NCI-H187 treated with DMSO at 0.1 percent for 48 hours (cell line): ENCODE results near the gene TTC34.

Source experiments
- DNase-seq: peaks from one replicate; lab custom pipeline; 2025; lab: John Stamatoyannopoulos, UW

The TTC34 gene

DNA sequence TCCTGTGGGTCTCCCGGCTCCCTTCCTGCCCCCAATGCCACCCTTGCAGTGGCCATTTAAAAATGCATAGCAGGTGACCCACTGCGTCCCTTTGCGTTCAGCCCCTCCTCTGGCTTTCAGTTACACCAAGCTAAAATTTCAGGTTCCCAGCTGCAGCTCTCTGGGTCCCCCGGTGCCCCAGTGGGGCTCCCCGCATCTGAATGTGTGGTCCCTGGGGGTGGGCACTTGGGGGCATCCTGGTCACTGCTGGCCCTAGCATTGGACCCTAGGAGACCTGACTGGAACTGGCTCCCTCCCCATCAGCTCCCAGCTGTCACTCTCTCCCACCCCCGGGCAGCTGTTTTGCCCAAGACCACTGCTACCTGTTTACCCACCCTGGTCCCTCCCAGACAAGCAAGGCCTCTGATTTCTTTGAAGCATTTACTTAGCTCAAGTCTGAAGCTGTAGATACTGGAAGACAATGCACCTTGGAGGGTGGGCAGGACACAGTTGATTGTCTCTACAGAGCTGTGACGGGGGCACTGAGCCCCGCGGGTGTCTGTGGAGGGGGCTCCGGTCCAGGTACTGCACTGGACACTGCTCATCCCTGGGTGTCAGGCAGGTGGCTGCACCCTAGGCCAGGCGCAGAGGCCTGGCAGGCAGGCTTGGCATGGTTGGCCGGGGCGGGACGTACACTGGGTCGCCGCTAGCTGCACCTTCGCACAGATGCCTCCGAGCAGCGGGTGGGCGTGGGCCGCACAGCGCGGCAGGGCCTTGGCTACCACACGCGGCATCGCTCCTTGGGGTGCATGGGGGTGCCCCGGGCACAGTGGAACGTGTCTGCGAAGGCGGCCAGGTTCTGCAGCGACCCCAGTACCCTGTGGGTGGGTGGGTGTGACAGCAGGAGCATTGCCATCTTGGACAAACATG, 211.0 kb downstream of the TTC34 start:
- no peak for DNase-seq

GRCh38 chr1:2589431-2590232, 211.9 kb downstream of the TTC34 start:
- DNase-seq, result no peak

GRCh38 chr1:2588661-2589430, 212.6 kb downstream of the TTC34 start:
- DNase-seq, result no peak

- DNase-seq, result no peak
These were observed 213.5 kb downstream of the TTC34 start for GRCh38 chr1:2587860-2588571.

DNA sequence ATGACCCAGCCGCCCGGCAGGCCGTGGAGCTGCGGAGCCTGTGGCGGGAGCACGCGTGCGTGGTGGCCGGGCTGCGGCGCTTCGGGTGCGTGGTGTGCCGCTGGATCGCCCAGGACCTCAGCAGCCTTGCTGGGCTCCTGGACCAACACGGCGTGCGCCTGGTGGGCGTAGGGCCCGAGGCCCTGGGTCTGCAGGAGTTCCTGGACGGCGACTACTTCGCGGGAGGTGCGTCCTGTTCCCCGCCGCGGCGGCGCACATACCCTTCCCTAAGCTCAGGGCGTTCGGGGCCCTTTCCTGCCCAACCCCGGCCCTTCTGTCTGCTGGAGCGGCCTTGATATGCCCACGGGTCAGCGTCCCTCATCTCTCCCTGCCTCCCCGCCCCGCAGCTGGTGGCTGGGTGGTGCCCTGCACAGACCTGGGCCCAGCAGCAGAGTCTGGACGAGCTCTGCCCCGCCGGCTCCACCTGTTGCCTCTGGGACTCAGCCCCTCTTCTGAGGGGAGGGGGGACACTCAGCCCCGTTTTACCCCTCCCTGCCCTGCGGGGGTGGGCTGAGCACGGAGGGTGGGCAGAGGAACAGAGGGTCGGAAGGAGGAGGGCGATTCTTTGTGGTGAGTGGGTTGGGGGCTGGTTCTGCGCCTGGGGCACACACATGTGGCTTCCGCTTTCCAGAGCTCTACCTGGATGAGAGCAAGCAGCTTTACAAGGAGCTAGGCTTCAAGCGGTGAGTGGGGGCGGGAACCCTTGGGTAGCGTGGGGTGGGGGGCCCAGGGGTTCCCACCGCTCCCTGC, 214.2 kb downstream of the TTC34 start:
- no peak for DNase-seq

GRCh38 chr1:2586154-2587070, 215.1 kb downstream of the TTC34 start, which contains the start of gene PRXL2B:
Gene PRXL2B, plus strand, starts transcription at chr1:2586777. Its CDS starts 109 bp downstream, at chr1:2586886.
- no peak for DNase-seq
